Measurements from ENCODE around the gene YBX1.

GRCh38 chr1:42658877-42659337, 23.3 kb upstream of the YBX1 start:
- no peak for TF ChIP-seq CTCF (IDR thresholded peaks at IDR 0.05)
- no peak for TF ChIP-seq POLR2A (IDR thresholded peaks at IDR 0.05)

Measured in Peyer's patch (tissue), 4 donors.